Smooth muscle cell (in vitro differentiated cells): ENCODE measurements around the gene ALG14. TPM values are rescaled to one million over a fixed set of nuclear protein-coding genes. Genes with fewer than 3 reads are reported as not detected.

Source experiments
- DNase-seq: peaks from one replicate; lab custom pipeline; 2025; ENCODE audit not compliant: unreplicated experiment; lab: John Stamatoyannopoulos, UW
- H2AFZ ChIP-seq: fragments of 200-600 bp; sonication (generic); 2 replicates; pipeline ENCODE4 v1.6.0; 2016; ENCODE audit warnings: antibody characterized with exemption, low read depth, mild to moderate bottlenecking
- H3F3A ChIP-seq: fragments of 200-600 bp; sonication (generic); 2 replicates; pipeline ENCODE4 v1.6.0; 2017; ENCODE audit warnings: antibody characterized with exemption, low read depth
- H3K27ac ChIP-seq: fragments of 200-600 bp; sonication (generic); 2 replicates; pipeline ENCODE4 v1.5.1; 2016; ENCODE audit warnings: low read depth, mild to moderate bottlenecking
- H3K27me3 ChIP-seq: fragments of 200-600 bp; sonication (generic); 2 replicates; pipeline ENCODE4 v1.6.1; 2016; ENCODE audit warnings: low read depth, mild to moderate bottlenecking
- H3K36me3 ChIP-seq: fragments of 200-600 bp; sonication (generic); 2 replicates; pipeline ENCODE4 v1.5.1; 2016; ENCODE audit warnings: low read depth
- H3K4me1 ChIP-seq: fragments of 200-600 bp; sonication (generic); 2 replicates; pipeline ENCODE4 v1.5.1; 2016; ENCODE audit warnings: low read depth
- H3K4me2 ChIP-seq: fragments of 200-600 bp; sonication (generic); 2 replicates; pipeline ENCODE4 v1.6.0; 2016; ENCODE audit warnings: mild to moderate bottlenecking
- H3K4me3 ChIP-seq: fragments of 200-600 bp; sonication (generic); 2 replicates; pipeline ENCODE4 v1.5.1; 2016; ENCODE audit warnings: mild to moderate bottlenecking
- H3K79me2 ChIP-seq: fragments of 200-600 bp; sonication (generic); 2 replicates; pipeline ENCODE4 v1.6.0; 2016; ENCODE audit warnings: low read depth, mild to moderate bottlenecking
- H3K9ac ChIP-seq: fragments of 200-600 bp; sonication (generic); 2 replicates; pipeline ENCODE4 v1.6.0; 2016; ENCODE audit warnings: low read depth
- H3K9me3 ChIP-seq: fragments of 200-600 bp; sonication (generic); replicated peaks from 2 replicates; pipeline ENCODE4 v1.5.1; 2016; ENCODE audit warnings: low read depth
- H4K20me1 ChIP-seq: fragments of 200-600 bp; sonication (generic); 2 replicates; pipeline ENCODE4 v1.6.0; 2016; ENCODE audit warnings: low read depth
- CTCF ChIP-seq: fragments of 200-600 bp; sonication (generic); IDR thresholded peaks from 2 replicates; pipeline ENCODE4 v1.5.1; 2017; ENCODE audit warnings: borderline replicate concordance, mild to moderate bottlenecking, antibody characterized with exemption; ENCODE audit not compliant: insufficient read depth, poor library complexity, severe bottlenecking
- WGBS: methylation state at CpG from one replicate; pipeline ENCODE4 v1.1.7; 2016; ENCODE audit warnings: low lambda C conversion rate; 5-methylcytosine and 5-hydroxymethylcytosine counted together
- polyA plus RNA-seq: library from polyadenylated mRNA; unstranded; fragments of >200 nt; fragmentation: Nextera tagmentation; extraction: Ambion mirVana; gene quantifications from 2 replicates; pipeline ENCODE4 v1.2.1, GENCODE V29; 2016
- total RNA-seq: library from RNA; depleted of rRNA; stranded (reverse); fragments of >200 nt; gene quantifications from 2 replicates; pipeline ENCODE4 v1.2.3, GENCODE V29; 2014

ALG14 gene
- total and polyA plus RNA-seq, 2 experiments from 2014 or later, result 2.4 to 5.5 TPM

- no peak for DNase-seq
- Histone ChIP-seq H3K27ac (peak overlapping the region; percentile 68), H3K9ac (no peak overlapping the region), H3K36me3 (no peaks in the 10 kb centered on the region), H3K79me2 (no peaks in the 10 kb centered on the region), H3K9me3 (no peaks in the 10 kb centered on the region), H3K4me2 (no peak overlapping the region), H2AFZ (peak overlapping the region; percentile 36), H3F3A (peaks cover 19% of the 10 kb centered on the region), H4K20me1 (no peaks in the 10 kb centered on the region), H3K4me3 (no peak overlapping the region), H3K4me1 (peaks cover 13% of the 10 kb centered on the region), H3K27me3 (no peaks in the 10 kb centered on the region)
- WGBS, result 50% methylated on average over 6 of the region's 6 CpGs
- TF ChIP-seq CTCF, result no peak
Observed at GRCh38 chr1:94955767-94956632, 116.8 kb downstream of the ALG14 start.

GRCh38 chr1:94954263-94955220, 118.2 kb downstream of the ALG14 start:
- Histone ChIP-seq H3F3A (peaks cover 19% of the 10 kb centered on the region), H3K27ac (peak overlapping the region; percentile 68), H3K27me3 (no peaks in the 10 kb centered on the region), H3K36me3 (no peaks in the 10 kb centered on the region), H3K79me2 (no peaks in the 10 kb centered on the region), H3K9me3 (no peaks in the 10 kb centered on the region), H3K4me3 (no peak overlapping the region), H2AFZ (no peak overlapping the region), H3K4me2 (peak overlapping the region; percentile 52), H3K4me1 (peaks cover 13% of the 10 kb centered on the region), H4K20me1 (no peaks in the 10 kb centered on the region), H3K9ac (no peak overlapping the region)
- WGBS, result 38% methylated on average over 9 of the region's 9 CpGs
- no peak for DNase-seq
- no peak for TF ChIP-seq CTCF

GRCh38 chr1:94953746-94954145, 119.0 kb downstream of the ALG14 start:
- Histone ChIP-seq H3K4me1 (peaks cover 13% of the 10 kb centered on the region), H2AFZ (peak overlapping the region; percentile 32), H3K4me3 (no peak overlapping the region), H3K9ac (no peak overlapping the region), H3F3A (peaks cover 19% of the 10 kb centered on the region), H3K36me3 (no peaks in the 10 kb centered on the region), H3K27ac (peak overlapping the region; percentile 68), H3K79me2 (no peaks in the 10 kb centered on the region), H4K20me1 (no peaks in the 10 kb centered on the region), H3K9me3 (no peaks in the 10 kb centered on the region), H3K27me3 (no peaks in the 10 kb centered on the region), H3K4me2 (peak overlapping the region; percentile 52)
- WGBS, result 30% methylated on average over 6 of the region's 6 CpGs
- DNase-seq, result no peak
- TF ChIP-seq CTCF, result no peak
